Activated CD4-positive, CD25-positive, alpha-beta regulatory T cell (primary cell): ENCODE data around the gene ENDOD1.
"Not testable (repeated sequence)": the region's sequence is repeated elsewhere in the genome, so short reads cannot be mapped to it uniquely, and the experiment has no call there.

ENCODE experiments used
- DNase-seq, 4 experiments: peaks; one replicate each; lab custom pipeline; 2025; lab: John Stamatoyannopoulos, UW

ENDOD1 gene

GRCh38 chr11:95089620-95090542 is at the start of gene ENDOD1:
Gene ENDOD1 (plus strand): TSS chr11:95089846. CDS start chr11:95089928, 82 bp downstream.
- DNase-seq, result peak; percentile 60 to 85 (median 78)

- DNase-seq, result no peak
These were observed 47.4 kb upstream of the ENDOD1 start for GRCh38 chr11:95042239-95042638.

DNA sequence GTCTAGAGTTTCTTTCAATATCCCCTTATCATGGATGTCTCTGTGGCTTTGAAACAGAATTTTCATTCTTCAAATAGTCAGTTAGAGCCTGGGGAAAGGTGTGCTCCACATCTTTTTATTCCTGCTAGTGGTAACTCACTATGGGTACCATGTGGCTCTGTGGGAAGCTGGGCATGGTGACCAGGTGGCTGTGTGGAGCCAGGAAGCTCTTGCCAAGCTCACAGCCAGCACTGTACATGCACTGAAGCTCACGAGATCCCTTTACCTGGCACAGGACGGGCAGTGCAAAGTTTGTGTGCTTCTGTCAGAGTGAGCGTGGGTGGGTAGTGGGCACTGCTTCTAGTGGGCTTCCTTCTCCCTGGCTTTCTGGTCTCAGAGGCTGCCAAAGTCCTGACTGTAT is 46.7 kb upstream of the ENDOD1 start:
- DNase-seq, result no peak

- DNase-seq, result no peak
These were observed 45.6 kb upstream of the ENDOD1 start for GRCh38 chr11:95044010-95044409.

DNA sequence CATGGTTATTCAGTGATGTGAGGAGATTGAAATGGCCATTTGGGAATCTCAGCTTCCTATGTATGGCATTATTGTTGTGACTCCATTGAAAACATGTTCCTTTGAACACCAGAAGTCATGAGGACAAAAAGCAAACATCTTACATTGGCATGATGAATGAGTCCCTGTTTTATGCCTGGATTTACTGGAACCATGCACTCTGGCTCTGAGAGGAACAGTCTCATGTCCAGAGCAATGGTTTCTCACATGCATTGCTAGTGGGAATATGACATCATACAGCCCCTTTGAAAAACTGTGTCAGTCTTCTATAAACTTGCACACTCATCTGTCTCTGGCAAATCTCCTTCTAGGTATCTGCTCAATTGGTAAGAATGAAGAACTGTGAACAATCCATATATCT is 43.8 kb upstream of the ENDOD1 start:
- DNase-seq, result no peak

DNA sequence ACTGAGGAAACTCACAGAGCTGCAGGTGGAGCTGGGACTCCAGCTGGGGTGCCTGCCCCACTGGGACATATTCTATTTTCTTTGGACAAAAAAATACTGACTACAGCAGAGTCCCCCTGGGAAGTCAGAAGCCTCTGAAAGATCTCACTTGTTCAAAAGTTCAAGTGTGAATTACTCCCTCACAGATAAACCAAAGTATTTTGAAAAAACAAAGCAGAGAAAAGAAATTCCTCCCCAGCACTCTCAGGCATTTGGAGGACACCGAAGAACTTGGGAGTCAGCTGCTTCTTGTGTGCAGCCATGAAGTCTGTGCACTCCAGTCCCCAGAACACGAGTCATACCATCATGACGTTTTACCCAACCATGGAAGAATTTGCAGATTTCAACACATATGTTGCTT is 40.5 kb upstream of the ENDOD1 start, which contains the start of gene KDM4F:
Gene KDM4F, plus strand, starts transcription at position 301 of the 400 bp plus-strand sequence.
- not testable (repeated sequence) for DNase-seq

GRCh38 chr11:95050595-95051202 is 38.9 kb upstream of the ENDOD1 start:
- no peak for DNase-seq

GRCh38 chr11:95054356-95054755 is 35.3 kb upstream of the ENDOD1 start:
- DNase-seq, result no peak

GRCh38 chr11:95055283-95055897 is 34.3 kb upstream of the ENDOD1 start:
- no peak for DNase-seq

- no peak for DNase-seq
These were observed 31.7 kb upstream of the ENDOD1 start for GRCh38 chr11:95057959-95058358.

GRCh38 chr11:95058621-95059020 is 31.0 kb upstream of the ENDOD1 start:
- DNase-seq, result no peak

DNA sequence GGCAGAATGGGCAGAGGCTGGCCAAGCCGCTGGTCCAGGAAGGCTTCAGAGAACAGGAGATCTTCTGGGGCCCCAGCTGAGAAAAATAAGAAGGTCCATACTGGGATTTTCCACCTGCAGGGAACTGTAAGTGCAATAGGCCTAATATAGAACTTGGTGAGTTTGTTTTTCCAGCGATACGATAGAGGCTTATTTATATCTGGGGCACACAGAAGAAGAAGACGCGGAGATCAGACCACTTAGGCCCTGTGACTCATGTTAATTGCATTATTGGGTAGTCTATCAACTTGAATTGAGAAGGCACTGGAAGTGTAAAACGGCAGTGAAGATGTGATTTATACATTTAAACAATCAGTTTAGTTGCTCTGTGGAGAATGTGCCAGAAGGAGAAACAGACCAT is 30.6 kb upstream of the ENDOD1 start:
- no peak for DNase-seq

- no peak for DNase-seq
These were observed 24.3 kb upstream of the ENDOD1 start for GRCh38 chr11:95065336-95065735.

DNA sequence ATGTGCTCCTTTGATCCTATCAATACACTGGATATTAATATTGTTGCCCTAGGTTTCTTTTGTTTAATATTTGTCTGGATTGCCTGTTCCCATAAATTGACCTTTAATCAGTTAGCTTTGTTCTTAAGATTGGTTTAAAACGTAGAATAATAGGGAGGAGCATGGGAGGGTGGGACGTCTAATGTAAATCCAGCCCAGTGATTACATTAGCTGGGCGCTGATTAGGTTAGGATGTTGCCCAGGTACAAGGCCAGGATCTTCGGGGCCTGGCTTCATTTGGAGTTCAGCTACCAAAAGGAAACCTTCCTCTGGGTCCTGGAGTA is 23.0 kb upstream of the ENDOD1 start, which contains the start of gene SRSF8:
Gene SRSF8, plus strand, starts transcription at position 204 of the 323 bp plus-strand sequence. CDS start 308 bp downstream, outside the sequence.
- DNase-seq, result no peak

- peak; percentile 51 to 64 (median 60) for DNase-seq
These were observed 22.4 kb upstream of the ENDOD1 start for GRCh38 chr11:95067039-95067840.

DNA sequence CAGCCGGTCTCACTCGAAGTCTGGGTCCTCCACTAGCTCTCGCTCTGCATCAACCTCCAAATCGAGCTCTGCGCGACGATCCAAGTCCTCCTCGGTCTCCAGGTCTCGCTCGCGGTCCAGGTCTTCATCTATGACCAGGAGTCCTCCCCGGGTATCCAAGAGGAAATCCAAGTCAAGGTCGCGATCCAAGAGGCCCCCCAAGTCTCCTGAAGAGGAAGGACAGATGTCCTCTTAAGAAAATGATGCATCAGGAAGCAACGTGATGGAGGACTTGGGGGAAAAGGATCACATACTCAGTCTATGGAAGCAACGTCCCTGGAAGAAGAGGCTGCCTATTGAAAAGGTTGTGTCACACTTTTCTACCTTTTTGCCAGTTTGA is 21.8 kb upstream of the ENDOD1 start:
- DNase-seq, result no peak

GRCh38 chr11:95068549-95068948 is 21.1 kb upstream of the ENDOD1 start:
- peak in 3 of 4 experiments; percentile 15 to 40 (median 22) for DNase-seq

DNA sequence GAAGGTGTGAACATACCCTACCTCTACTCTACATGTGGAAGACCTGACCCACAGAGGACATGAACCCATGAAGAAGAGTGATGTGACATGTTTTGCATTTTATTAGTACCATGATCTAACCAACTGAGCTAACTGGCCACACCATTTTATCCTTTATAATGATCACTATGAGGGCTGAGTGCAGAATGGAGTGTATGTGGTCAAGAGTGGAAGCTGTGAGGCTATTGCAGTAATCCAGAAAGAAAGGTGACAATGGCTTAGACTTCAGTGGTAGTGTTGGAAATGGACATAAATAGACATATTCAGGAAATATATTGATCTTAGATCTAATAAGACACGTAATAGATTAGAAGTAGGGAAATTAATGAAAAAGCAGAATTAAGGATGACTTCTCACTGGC is 19.2 kb upstream of the ENDOD1 start:
- DNase-seq, result no peak

DNA sequence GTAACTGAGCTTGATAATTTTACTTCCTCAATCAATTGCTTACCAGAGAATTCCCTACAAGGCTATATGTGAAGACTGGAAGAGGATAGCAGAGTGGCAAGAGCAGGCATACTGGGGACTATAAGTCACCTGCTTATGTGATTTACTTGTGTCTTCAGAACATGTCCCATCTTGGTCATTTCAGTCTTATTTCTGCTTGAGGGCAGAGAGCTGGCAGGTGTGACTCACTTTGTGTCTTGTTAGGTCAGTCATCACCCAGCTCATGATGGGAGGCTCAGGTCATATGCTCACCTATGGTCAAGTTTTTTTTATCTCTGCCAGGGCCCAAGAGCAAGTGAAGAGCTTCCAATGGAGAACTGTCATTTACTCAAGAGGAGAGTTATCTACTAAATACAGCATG is 16.7 kb upstream of the ENDOD1 start:
- no peak for DNase-seq

- no peak for DNase-seq
These were observed 14.7 kb upstream of the ENDOD1 start for GRCh38 chr11:95074792-95075563.

DNA sequence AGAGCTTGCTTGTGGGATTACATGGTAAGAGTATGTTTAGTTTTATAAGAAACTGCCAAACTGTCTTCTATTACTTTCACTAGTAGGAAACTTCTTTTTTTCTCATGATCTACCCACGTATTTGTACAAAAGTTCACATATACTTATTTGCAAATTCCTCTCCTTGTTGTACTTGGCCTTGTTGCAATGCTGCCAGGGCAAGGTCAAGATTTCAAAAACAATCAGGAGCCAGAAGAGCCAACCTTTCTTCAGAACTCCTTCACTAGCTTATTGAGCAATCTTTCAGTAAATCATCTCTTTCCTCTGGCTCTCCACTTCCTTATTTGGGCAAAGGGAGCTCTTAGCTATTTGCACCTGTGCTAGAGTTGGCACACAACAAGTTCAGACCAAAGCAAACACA is 13.2 kb upstream of the ENDOD1 start:
- DNase-seq, result no peak
